Choroid plexus epithelial cell (primary cell): ENCODE measurements around the gene EGLN2.

Experiments used
- DNase-seq: peaks from one replicate; pipeline ENCODE4 v3.0.0-alpha.2; 2010; ENCODE audit warnings: low read depth
- H3K4me3 ChIP-seq: 2 replicates; pipeline ENCODE4 v1.5.1; 2011; ENCODE audit warnings: low read depth, mild to moderate bottlenecking, control low read depth, low read length, moderate library complexity
- TF ChIP-seq, protein P1 (sequence below): conservative IDR thresholded peaks from 2 replicates; pipeline ENCODE4 v1.5.1; 2011; ENCODE audit warnings: low read depth, mild to moderate bottlenecking, control low read depth, inconsistent platforms, low read length, moderate library complexity

Gene EGLN2

DNA sequence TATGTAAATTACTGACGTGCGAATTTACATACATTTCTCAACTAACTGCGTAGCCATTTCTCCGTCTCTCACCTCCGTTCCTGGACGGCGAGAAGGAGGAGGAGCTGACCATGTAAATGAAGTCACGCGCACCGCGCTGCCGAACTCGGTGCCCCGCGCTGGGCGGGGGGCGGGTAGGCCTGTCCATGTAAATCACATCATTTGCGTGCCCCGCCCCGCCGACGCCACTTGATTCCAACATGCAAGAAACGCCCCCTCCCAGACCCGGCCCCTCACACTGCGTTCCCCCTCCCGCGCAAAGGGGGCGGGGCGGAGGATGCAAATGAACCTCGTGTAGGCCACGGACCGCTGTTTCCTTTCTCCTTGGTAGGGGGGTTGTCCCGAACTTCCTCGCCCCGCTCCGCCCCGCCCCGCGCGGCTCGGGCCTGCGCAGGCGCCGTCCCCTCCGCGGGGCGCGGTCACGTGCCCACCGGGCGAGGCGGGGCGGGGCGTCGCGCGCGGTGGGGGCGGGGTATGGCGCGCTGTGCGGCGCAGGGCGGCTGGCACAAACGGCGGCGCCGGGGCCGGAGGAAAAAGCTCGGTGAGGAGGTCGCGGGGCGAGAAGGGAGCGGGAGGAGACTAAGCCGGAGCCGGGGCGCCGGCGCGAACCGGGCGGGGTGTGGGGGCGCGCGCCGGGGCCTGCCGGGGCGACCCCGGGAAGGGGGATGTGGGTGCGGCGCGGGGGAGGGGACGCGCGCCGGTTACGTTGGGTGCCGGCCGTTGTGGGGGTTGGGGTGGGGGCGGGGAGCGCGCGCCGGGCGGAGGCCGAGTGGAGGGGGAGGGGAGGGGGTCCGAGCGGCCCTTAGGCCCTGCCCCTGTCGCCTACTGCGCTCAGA, at the start of gene EGLN2:
Gene EGLN2 (plus strand): TSS at position 509 of the 875 bp plus-strand sequence. CDS start 1,382 bp downstream, outside the sequence.
- DNase-seq: peak; percentile 100

DNA sequence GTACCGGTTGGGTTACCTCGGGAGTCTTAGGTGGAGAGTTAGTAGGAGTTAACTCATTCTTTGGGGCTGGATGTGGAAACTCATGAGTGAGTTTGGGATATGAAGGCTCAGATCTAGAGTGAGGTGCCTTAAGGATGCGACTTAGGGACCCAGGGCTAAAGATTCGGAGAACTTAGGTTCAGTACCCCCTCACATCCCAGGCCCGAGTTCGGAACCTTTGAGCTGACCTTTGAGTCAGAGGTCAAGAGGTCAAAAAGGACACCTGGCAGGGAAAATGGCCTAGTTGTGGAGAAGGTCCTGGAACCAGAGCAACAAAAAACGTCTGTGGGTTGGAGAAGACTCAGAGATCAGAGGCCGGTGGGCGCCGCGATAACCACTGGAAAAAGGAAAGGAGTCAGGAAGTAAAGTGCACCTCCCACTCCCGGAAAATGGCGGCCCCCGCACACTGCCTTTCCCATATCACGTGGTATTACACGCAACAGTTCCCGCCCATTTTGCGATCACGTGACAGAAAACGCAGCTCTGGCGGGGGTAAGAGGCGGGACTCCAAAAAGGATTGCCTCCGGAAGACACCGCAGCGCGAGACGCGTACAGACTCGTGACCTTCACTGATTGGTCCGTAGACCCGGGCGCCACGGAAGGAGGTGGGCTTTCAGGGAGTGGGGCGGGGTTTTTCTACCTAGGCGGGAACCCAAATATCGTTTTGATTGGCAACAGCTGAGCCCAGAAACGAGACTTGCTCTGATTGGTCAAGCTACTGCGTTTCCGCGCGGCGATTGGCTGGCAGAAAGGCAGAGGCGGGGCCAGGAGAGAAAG, 48.7 kb upstream of the EGLN2 start, which contains the start of gene ACTMAP:
Gene ACTMAP (minus strand): TSS at position 420 of the 816 bp plus-strand sequence. CDS start 674 bp downstream, outside the sequence.
- TF ChIP-seq, protein P1, sequence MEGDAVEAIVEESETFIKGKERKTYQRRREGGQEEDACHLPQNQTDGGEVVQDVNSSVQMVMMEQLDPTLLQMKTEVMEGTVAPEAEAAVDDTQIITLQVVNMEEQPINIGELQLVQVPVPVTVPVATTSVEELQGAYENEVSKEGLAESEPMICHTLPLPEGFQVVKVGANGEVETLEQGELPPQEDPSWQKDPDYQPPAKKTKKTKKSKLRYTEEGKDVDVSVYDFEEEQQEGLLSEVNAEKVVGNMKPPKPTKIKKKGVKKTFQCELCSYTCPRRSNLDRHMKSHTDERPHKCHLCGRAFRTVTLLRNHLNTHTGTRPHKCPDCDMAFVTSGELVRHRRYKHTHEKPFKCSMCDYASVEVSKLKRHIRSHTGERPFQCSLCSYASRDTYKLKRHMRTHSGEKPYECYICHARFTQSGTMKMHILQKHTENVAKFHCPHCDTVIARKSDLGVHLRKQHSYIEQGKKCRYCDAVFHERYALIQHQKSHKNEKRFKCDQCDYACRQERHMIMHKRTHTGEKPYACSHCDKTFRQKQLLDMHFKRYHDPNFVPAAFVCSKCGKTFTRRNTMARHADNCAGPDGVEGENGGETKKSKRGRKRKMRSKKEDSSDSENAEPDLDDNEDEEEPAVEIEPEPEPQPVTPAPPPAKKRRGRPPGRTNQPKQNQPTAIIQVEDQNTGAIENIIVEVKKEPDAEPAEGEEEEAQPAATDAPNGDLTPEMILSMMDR: no peak
- H3K4me3 ChIP-seq: peak within 1 kb of the TSS; percentile 90
- peak; percentile 100 for DNase-seq

More for the DNA sequence above, at the start of gene EGLN2:
- peak within 1 kb of the TSS; percentile 92 for H3K4me3 ChIP-seq
- TF ChIP-seq, protein P1: no peak

DNA sequence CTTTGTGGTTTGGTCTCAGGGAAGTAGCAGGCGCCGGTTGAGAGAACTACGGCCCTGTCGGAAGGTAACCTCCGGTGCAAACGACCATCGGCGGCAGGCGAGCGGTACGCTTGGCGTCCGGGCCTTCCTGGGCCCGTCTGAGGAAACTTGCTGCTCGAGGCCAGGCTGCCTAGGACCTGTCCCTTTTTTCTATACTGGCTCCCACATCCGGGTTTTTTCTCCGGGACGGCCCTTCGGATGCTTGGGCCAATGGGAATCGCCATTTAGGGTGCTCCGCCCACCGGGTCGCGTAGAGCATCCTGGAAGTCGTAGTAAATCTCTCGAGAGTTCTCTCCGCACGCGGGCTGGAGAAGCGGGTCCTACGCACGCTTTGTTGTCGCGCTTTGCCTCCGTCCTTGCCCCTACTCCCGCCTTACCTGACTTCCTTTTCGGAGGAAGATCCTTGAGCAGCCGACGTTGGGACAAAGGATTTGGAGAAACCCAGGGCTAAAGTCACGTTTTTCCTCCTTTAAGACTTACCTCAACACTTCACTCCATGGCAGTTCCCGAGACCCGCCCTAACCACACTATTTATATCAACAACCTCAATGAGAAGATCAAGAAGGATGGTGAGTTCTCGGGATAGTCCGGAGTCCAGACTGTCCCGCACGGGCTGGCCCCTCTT, 48.0 kb upstream of the EGLN2 start, which contains the start of gene SNRPA:
Gene SNRPA (plus strand): TSS at position 330 of the 664 bp plus-strand sequence. CDS start 206 bp downstream, at position 536.
- DNase-seq: peak; percentile 99
- TF ChIP-seq, protein P1: no peak
- H3K4me3 ChIP-seq: peak within 1 kb of the TSS; percentile 90

DNA sequence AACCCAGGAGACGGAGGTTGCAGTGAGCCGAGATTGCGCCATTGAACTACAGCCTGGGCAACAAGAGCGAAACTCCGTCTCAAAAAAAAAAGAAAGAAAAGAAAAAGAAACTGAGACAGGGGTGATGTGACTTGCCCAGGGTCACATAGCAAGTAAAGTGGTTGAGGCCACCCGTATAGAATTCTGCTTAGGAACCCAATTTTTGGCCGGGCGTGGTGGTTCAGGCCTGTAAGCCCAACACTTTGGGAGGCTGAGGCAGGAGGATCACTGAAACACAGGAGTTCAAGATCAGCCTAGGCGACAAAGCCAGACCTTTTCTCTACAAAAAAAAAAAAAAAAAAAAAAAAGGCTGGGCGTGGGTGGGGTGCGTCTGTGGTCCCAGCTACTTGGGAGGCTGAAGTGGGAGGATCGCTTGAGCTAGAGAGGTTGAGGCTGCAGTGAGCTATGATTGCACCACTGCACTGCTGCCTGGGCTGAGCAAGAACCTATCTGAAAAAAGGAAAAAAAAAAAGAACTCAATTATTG, 46.7 kb upstream of the EGLN2 start:
- TF ChIP-seq, protein P1: no peak
- peak overlapping the region; percentile 90 for H3K4me3 ChIP-seq
- DNase-seq: no peak

DNA sequence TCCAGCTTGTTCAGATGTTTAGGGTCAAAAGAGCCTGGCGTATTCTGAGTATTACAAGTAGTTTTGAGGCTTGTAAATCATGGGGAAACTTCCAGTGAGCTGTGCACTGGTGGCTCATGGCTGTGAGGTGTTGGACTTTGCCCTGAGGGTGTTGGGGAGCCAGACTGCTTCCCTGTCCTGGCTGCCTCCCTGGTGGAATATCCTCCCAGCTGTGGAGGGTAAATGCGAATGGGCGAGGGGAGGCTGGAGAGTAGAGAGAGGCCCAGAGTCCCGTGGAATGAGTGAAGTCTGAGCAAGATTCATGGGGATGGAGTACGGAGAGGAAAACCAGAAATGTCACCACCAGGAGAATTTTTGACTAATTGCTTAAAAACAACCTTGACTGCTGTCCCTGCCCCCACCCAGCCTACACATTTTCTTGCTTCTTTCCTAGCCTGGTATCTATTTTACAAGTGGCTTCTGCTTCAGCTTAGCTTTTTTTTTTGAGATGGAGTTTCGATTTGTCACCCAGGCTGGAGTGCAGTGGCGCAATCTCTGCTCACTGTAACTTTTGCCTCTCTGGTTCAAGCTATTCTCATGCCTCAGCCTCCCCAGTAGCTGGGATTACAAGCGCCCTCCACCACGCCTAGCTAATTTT, 44.3 kb upstream of the EGLN2 start:
- TF ChIP-seq, protein P1: no peak
- no peak for DNase-seq
- H3K4me3 ChIP-seq: no peak overlapping the region

DNA sequence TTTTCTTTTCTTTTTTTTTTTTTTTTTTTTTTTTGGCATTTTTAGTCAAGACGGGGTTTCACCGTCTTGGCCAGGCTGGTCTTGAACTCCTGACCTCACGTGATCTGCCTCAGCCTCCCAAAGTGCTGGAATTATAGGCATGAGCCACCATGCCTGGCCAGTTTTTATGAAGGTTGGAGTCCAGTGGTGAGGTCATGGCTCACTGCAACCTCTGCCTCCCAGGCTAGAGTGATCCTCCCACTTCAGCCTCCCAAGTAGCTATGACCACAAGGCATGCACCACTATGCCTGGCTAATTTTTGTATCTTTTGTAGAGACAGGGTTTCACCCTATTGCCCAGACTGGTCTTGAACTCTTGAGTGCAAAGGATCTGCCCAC, 43.8 kb upstream of the EGLN2 start:
- DNase-seq: no peak
- H3K4me3 ChIP-seq: no peak overlapping the region
- TF ChIP-seq, protein P1: no peak
